Adipocyte (in vitro differentiated cells): ENCODE results near the gene MTMR3.

Experiments
- DNase-seq: peaks from one replicate; pipeline ENCODE4 v3.0.0-alpha.2; 2015; ENCODE audit warnings: low read depth
- H3K27me3 ChIP-seq: replicated peaks from 2 replicates; pipeline ENCODE4 v1.7.0; 2013; ENCODE audit warnings: mild to moderate bottlenecking, low read length, moderate library complexity; ENCODE audit not compliant: control insufficient read depth, insufficient read depth
- H3K36me3 ChIP-seq: 2 replicates; pipeline ENCODE4 v1.7.0; 2013; ENCODE audit warnings: low read length, mild to moderate bottlenecking, moderate library complexity; ENCODE audit not compliant: control insufficient read depth, insufficient read depth, severe bottlenecking
- H3K4me1 ChIP-seq: 2 replicates; pipeline ENCODE4 v1.7.0; 2013; ENCODE audit warnings: mild to moderate bottlenecking, low read length, moderate library complexity; ENCODE audit not compliant: control insufficient read depth, insufficient read depth
- H3K4me3 ChIP-seq: 2 replicates; pipeline ENCODE4 v1.7.0; 2013; ENCODE audit warnings: mild to moderate bottlenecking, low read length, moderate library complexity
- H3K9ac ChIP-seq: 2 replicates; pipeline ENCODE4 v1.7.0; 2013; ENCODE audit warnings: mild to moderate bottlenecking, low read length, moderate library complexity
- H3K9me3 ChIP-seq: 2 replicates; pipeline ENCODE4 v1.7.0; 2013; ENCODE audit warnings: mild to moderate bottlenecking, low read length, moderate library complexity; ENCODE audit not compliant: control insufficient read depth

The MTMR3 gene

DNA sequence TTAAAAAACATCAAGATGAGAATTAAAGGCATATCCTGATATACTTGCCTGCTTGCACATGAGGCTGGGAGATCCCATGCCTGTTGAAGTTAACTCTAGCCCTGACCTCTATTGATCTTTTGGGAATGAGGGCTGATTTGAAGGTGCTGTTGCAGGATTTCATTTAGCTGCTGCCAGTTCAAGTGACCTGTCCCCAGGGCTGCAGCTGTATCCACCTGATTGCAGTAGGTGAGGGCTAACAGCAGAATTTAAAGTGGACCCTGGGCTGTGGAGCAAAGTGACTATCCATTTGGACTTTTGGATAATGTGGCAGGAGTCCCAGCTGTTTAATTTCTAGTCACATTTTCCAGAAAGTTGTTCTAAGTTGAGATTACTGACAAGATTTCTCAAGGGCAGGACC lies 146.5 kb downstream of the MTMR3 start:
- no peak for DNase-seq
- no peaks in the 10 kb centered on the region for H3K27me3 ChIP-seq
- no peak overlapping the region for H3K9ac ChIP-seq
- peaks cover 48% of the 10 kb centered on the region for H3K36me3 ChIP-seq
- no peaks in the 10 kb centered on the region for H3K9me3 ChIP-seq
- H3K4me1 ChIP-seq: peaks cover 11% of the 10 kb centered on the region
- H3K4me3 ChIP-seq: no peak overlapping the region

DNA sequence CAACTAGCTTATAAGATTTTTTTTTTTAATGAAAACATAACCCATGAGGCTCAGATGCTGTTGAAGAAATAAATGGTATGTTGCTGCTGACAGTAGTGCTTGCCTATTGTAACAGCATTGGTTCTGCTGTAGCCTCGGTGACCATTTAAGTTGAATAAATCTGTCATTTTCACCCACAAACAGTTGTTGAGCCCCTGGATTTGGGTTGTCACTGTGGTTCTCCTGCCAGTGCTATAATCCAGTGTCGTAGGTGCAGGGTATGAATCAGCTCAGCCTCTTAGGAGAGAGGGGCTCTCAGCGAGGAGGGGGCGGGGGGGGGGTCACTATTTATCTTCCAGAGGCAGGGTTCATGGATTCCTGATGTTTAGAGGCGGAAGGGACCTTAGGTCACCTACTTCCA lies 147.4 kb downstream of the MTMR3 start:
- Histone ChIP-seq H3K9me3 (no peaks in the 10 kb centered on the region), H3K27me3 (no peaks in the 10 kb centered on the region), H3K9ac (no peak overlapping the region), H3K36me3 (peaks cover 40% of the 10 kb centered on the region), H3K4me1 (peaks cover 14% of the 10 kb centered on the region), H3K4me3 (no peak overlapping the region)
- no peak for DNase-seq

DNA sequence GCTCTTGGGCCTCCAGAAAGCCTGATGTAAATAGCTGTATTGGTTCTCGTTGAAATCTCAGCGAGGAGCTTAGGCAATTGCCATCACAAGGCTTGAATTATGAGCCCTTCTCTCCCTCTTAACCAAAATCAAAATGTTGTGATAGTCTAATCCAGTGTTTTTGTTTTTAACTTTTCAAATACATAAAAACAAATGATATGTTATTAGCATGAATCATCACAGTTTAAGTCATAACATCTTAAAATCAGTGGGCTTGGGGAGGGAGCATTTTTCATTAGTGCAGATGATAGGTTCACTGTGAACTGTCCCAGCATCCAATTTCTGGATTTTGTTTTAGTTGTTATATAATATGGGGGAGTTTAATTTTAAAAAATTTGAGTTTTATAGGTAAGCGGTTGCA lies 148.4 kb downstream of the MTMR3 start:
- H3K27me3 ChIP-seq: no peaks in the 10 kb centered on the region
- no peaks in the 10 kb centered on the region for H3K9me3 ChIP-seq
- peaks cover 22% of the 10 kb centered on the region for H3K4me1 ChIP-seq
- no peak overlapping the region for H3K9ac ChIP-seq
- peaks cover 30% of the 10 kb centered on the region for H3K36me3 ChIP-seq
- no peak overlapping the region for H3K4me3 ChIP-seq
- no peak for DNase-seq

DNA sequence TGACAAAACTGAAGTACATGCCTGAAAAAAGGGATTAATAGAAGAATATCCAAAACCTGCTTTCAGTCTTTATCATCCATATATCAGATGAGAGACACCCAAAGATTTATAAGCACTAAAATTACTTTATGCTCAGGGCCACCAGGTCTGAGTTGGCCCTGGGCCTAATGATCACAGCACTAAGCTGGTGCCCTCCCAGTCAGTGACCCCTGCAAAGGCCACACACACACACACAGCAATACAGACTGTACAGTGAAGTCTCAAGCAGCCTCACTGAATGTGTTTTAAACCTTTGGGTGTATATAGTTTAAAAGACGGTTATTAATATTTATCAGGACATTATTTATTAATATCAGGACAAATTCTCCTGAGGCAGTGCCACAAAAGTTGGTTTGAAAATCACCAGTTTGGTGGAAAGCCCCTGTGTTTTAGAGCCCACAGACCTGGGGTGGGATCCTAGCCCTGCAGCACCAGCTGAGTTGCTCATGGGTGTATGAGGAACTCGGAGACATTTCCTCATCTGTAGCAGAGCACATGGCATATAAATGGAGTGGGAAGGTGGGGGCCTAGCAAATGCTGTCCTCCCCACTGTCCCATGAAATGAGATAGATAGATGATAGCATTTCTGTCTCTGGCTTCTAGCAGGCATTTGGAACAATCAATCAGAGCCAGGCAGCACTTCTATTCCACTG lies 148.9 kb downstream of the MTMR3 start:
- Histone ChIP-seq H3K9ac (no peak overlapping the region), H3K27me3 (no peaks in the 10 kb centered on the region), H3K9me3 (no peaks in the 10 kb centered on the region), H3K4me3 (no peak overlapping the region), H3K36me3 (peaks cover 24% of the 10 kb centered on the region), H3K4me1 (peaks cover 27% of the 10 kb centered on the region)
- DNase-seq: no peak

DNA sequence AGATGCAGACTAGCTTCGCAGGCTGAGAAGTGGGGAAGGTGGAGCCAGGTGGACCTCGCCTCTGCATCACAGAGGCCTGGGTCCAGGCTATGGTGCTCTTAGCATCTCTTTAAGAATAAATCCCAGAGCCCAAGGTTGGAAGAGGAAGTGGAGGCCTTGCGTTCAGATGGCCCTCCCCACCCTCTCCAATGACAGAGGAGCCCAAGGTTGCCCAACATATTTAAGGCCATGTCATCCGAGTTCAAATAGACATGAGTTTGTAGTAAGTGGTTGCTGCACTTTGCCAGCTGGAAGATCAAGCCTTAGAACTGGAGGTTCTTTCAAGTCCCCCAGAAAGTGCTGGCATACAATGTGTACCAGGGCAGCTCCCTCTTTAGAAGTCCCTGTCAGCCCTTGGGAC lies 150.2 kb downstream of the MTMR3 start:
- H3K4me1 ChIP-seq: peaks cover 23% of the 10 kb centered on the region
- DNase-seq: no peak

DNA sequence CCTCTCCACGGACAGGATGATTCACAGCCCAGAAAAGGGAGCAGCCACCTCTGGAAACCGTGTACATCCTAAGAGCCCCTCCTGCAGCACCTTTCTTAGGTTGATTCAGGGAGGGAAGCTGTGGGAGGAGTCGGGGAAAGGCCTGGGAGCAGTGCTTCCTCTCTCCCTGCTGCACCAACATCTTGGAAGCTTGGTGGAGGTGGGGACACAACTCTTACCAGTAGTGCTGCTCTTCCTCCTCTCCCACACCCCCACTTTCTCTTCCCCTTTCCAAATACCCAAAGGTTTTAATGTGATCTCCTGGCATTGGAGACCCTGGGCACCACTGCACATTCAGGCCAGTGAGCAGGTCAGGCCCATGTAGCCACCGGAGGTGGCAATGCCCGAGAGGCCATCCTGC lies 150.9 kb downstream of the MTMR3 start:
- no peak overlapping the region for H3K9ac ChIP-seq
- peaks cover 29% of the 10 kb centered on the region for H3K4me1 ChIP-seq
- H3K27me3 ChIP-seq: no peaks in the 10 kb centered on the region
- DNase-seq: no peak
- H3K4me3 ChIP-seq: no peak overlapping the region
- H3K9me3 ChIP-seq: no peaks in the 10 kb centered on the region
- H3K36me3 ChIP-seq: peaks cover 4% of the 10 kb centered on the region

More for the DNA sequence above, 150.2 kb downstream of the MTMR3 start:
- H3K9me3 ChIP-seq: no peaks in the 10 kb centered on the region
- H3K36me3 ChIP-seq: peaks cover 12% of the 10 kb centered on the region
- no peak overlapping the region for H3K9ac ChIP-seq
- H3K27me3 ChIP-seq: no peaks in the 10 kb centered on the region
- H3K4me3 ChIP-seq: no peak overlapping the region

DNA sequence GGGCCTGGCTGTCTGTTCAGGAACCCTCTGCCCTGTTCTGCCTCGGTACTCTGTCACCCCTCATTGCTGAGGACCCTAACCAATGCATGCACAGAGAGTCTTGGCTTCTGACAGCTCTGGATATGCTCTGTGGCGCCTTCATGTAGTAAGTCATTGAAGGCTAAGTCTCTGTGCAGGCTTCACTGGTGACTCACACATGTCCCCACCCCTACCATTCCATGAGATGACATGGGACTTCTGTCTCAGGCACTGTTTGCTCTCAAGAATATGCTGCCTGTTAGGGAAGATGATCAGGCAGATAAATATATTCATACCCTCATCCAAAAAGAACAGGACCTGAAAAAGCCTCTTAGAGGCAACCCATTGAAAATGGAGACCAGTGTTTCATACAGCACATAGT lies 153.7 kb downstream of the MTMR3 start:
- H3K4me3 ChIP-seq: no peak overlapping the region
- no peaks in the 10 kb centered on the region for H3K36me3 ChIP-seq
- H3K4me1 ChIP-seq: peaks cover 29% of the 10 kb centered on the region
- H3K27me3 ChIP-seq: no peaks in the 10 kb centered on the region
- H3K9ac ChIP-seq: no peak overlapping the region
- DNase-seq: no peak
- no peaks in the 10 kb centered on the region for H3K9me3 ChIP-seq

DNA sequence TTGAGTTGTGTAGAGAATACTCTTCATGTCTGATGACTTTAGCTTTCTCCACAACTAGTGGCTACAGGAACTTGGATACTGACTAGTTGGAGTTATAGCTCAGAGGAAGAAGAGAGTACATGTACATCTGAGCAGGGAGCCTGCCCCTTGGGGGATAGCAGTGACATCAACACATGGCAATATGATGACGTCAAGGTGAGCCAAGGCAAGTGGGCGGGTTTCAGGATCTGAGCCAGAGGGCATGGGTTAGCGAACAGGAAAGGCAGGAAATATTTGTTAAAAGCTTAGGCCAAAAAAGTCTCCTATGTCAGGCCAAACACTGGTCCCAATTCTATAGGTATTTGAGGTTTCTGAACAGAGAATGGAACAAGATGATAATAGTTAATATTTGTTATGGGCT lies 155.2 kb downstream of the MTMR3 start:
- no peaks in the 10 kb centered on the region for H3K9me3 ChIP-seq
- no peak overlapping the region for H3K9ac ChIP-seq
- no peaks in the 10 kb centered on the region for H3K27me3 ChIP-seq
- no peaks in the 10 kb centered on the region for H3K36me3 ChIP-seq
- peak; percentile 26 for DNase-seq
- H3K4me1 ChIP-seq: peaks cover 29% of the 10 kb centered on the region
- H3K4me3 ChIP-seq: no peak overlapping the region

DNA sequence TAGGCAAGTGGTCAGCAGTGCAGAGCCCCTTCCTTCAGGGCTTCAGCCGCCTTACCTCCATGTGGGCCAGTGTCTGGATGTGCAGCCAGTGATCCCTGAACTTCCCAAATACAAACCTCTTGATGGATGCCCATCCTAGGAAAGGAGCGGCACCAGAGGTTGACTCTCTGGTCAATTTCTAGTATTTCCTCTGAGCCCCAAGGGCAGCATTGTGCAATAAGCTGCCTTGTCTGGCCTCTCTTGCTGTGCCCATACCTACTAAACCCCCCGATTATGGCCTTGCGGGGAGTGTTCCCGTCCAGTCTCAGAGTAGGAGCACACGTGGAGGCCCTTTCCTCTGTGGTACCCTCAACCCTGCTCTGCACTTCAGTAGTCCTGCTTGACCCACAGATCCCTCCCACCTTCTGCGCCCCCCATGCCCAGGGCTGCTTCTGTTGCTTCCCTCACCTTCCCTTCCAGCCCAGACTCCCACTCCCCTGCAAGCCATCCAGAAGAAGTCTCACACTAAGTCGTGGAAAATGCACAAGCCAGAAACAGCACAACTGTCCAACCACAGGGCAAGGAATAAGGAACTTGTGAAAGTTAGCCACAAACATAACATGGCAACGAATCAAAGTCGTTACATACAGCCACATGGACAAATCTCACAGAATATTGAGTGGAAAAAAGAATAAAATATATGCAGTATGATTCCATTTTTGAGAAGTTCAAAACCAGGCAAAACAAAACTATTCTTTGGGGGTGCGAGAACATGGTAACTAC lies 157.7 kb downstream of the MTMR3 start:
- no peak overlapping the region for H3K9ac ChIP-seq
- no peaks in the 10 kb centered on the region for H3K9me3 ChIP-seq
- H3K4me3 ChIP-seq: no peak overlapping the region
- H3K27me3 ChIP-seq: no peaks in the 10 kb centered on the region
- peaks cover 39% of the 10 kb centered on the region for H3K4me1 ChIP-seq
- DNase-seq: no peak
- H3K36me3 ChIP-seq: no peaks in the 10 kb centered on the region

DNA sequence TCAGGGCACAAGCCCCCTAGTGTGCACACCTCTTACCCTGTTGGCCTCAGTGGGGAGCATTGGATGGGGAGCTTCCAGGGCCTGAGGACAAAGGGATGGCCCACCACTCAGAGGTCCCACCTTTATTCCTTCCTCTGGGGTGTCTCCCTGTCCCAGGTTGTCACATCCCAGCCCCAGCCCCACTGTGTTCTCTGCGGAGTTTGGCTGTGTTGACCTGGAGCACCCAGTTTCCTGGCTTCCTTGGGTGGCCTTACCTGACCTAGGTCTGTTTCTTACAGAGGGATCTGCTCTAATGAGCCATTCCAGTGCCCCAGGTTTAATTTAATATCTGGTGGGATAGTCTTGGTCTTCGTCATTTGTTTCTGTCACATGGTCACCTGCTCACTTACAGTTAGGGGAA lies 158.5 kb downstream of the MTMR3 start:
- no peak overlapping the region for H3K4me3 ChIP-seq
- no peaks in the 10 kb centered on the region for H3K9me3 ChIP-seq
- no peak overlapping the region for H3K9ac ChIP-seq
- no peak for DNase-seq
- H3K27me3 ChIP-seq: no peaks in the 10 kb centered on the region
- peaks cover 32% of the 10 kb centered on the region for H3K4me1 ChIP-seq
- H3K36me3 ChIP-seq: no peaks in the 10 kb centered on the region

DNA sequence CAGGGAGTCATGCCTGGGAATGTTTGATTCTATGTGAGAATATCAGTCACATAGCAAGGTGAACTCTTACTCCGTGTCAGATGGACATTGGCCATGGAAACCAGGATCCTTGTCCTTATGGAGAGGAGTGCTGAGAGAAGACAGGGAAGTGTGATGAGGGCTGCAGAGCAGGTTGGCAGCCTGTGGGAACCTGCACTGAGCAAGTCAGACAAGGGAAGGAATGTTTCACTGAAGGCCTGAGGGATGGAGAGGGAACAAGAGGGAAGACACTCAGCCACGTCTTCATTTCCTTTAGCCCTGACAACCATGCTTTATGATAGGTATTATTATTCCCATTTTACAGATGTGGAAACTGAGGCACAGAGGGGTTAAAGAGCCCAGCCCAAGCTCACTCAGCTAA lies 158.9 kb downstream of the MTMR3 start:
- Histone ChIP-seq H3K4me3 (no peak overlapping the region), H3K4me1 (peaks cover 29% of the 10 kb centered on the region), H3K27me3 (no peaks in the 10 kb centered on the region), H3K9ac (no peak overlapping the region), H3K9me3 (no peaks in the 10 kb centered on the region), H3K36me3 (no peaks in the 10 kb centered on the region)
- DNase-seq: no peak
